ENCODE results near the gene IPCEF1.
A peak's percentile ranks its signal among the peaks of the same experiment; 100 is the strongest.
"Not testable (repeated sequence)": the region's sequence is repeated elsewhere in the genome, so short reads cannot be mapped to it uniquely, and the experiment has no call there.

The IPCEF1 gene

GRCh38 chr6:154370545-154370944 lies 13.9 kb upstream of the IPCEF1 start:
- DNase-seq, result no peak

- DNase-seq, result no peak
These were observed 11.5 kb upstream of the IPCEF1 start for GRCh38 chr6:154367839-154368695.

- DNase-seq, result no peak
These were observed 10.7 kb upstream of the IPCEF1 start for GRCh38 chr6:154367336-154367735.

GRCh38 chr6:154363821-154364220 lies 7.2 kb upstream of the IPCEF1 start:
- no peak for DNase-seq

GRCh38 chr6:154361476-154361875 lies 4.9 kb upstream of the IPCEF1 start:
- DNase-seq, result no peak

DNA sequence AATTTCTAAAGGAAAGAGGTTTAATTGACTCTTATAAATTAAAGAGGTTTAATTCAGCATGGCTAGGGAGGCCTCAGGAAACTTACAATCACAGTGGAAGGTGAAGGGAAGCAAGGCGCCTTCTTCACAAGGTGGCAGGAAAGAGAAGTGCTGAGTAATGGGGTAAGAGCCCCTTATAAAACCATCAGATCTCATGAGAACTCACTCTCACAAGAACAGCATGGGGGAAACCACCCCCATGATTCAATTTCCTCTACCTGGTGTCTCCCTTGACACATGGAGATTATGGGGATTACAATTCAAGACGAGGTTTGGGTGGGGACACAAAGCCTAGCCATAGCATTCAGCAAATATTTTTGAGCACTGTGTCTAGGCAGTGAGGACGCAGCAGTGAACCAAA lies 3.9 kb upstream of the IPCEF1 start:
- no peak for DNase-seq

- DNase-seq, result no peak
These were observed 3.1 kb upstream of the IPCEF1 start for GRCh38 chr6:154359679-154360078.

GRCh38 chr6:154359161-154359574 lies 2.6 kb upstream of the IPCEF1 start:
- DNase-seq, result no peak

- no peak for DNase-seq
These were observed 1.5 kb upstream of the IPCEF1 start for GRCh38 chr6:154358019-154358545.

GRCh38 chr6:154356113-154356512 lies 490 bp downstream of the IPCEF1 start:
- DNase-seq, result no peak

DNA sequence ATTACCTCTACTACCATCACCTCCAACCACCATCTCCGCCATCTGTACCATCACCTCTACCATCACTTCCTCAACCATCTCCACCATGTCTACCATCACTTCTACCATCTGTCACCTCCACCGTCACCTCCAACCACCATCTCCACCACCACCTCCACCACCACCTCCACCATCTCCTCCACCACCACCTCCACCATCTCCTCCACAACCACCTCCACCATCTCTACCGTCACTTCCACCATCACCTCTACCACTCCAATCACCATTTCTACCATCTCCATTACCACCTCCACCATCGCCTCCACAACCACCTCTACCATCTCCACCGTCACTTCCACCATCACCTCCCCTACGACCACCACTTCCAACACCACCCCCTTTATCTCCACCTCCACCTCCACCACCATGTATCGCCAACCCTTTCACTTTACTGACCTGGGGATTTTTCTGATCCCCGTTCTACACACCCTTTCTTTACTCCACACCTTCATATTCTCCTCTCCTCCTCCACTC lies 2.3 kb downstream of the IPCEF1 start:
- DNase-seq, result no peak

DNA sequence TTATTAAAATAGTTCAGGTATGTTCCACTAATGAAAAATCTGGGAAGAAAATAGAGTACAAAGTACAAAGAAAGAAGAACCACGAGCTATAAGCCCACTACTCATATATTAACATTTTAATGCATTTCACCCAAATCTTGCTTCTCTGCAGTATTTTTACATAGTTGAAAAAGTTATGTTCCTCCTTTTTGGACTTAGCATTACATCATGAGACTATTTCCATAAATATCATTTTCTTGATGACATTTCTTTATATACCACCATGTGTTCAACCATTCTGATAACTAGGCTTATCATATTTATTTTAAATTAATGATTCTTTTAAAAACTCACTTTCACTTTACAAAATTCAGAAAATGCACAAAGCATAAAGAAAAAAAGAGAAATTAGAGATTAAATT lies 3.0 kb downstream of the IPCEF1 start:
- DNase-seq, result no peak

DNA sequence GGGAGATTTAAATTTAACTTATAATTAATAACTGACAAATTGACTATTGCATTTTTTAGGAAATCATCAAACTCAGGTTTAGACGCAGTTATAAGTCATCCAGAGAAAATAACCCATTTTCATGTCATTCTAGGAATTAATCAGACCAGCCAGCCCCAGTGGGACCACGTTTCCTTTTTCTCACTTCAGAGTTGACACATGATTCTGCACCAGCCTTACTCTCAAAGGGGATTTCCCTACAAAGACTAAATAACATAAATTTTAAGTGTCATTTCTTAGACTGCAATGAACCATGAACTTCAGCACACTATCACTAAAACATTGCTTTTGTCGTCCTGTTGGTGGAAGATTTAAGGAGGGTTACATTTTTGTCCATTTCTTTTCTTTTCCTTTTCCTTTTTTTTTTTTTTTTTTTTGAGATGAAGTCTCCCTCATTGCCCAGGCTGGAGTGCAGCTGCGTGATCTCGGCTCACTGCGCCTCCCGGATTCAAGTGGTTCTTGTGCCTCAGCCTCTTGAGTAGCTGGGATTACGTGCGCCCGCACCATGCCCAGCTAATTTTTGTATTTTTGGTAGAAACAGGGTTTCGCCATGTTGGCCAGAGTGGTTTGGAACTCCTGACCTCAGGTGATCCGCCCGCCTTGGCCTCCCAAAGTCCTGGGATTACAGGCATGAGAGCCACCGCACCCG lies 3.6 kb downstream of the IPCEF1 start:
- peak; percentile 70 for DNase-seq

DNA sequence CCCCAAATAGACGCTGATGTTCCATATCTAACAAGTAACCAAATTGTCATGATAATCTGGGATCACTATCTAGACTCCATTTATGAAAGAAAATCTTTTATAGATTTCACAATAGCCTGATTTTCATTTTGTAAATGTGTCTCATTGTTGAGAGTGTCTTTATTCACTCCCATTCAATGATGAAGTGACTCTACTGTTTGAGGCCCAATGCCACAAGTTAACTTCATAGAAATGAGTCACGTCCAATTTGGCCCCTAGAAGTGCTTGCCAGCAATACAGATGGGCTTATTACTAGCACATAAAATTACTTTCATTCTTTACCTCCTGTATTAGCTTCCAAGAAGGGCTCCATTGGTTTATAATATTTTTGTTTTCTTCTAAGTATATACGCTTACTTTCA lies 6.3 kb downstream of the IPCEF1 start:
- DNase-seq, result no peak

GRCh38 chr6:154347981-154348380 lies 8.6 kb downstream of the IPCEF1 start:
- DNase-seq, result no peak

DNA sequence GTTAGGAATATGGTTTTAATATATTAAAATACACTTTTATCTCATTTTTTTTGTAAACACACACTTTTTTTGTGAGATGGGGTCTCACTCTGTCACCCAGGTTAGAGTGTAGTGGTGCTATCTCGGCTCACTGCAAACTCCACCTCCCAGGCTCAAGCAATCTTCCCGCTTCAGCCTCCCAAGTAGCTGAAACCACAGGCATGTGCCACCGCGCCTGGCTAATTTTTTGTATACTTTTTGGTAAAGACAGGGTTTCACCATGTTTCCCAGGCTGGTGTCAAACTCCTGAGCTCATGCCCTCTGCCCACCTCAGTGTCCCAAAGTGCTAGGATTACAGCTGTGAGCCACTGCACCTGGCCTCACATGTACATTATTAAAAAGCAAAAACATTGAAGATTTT lies 10.8 kb downstream of the IPCEF1 start:
- no peak for DNase-seq

DNA sequence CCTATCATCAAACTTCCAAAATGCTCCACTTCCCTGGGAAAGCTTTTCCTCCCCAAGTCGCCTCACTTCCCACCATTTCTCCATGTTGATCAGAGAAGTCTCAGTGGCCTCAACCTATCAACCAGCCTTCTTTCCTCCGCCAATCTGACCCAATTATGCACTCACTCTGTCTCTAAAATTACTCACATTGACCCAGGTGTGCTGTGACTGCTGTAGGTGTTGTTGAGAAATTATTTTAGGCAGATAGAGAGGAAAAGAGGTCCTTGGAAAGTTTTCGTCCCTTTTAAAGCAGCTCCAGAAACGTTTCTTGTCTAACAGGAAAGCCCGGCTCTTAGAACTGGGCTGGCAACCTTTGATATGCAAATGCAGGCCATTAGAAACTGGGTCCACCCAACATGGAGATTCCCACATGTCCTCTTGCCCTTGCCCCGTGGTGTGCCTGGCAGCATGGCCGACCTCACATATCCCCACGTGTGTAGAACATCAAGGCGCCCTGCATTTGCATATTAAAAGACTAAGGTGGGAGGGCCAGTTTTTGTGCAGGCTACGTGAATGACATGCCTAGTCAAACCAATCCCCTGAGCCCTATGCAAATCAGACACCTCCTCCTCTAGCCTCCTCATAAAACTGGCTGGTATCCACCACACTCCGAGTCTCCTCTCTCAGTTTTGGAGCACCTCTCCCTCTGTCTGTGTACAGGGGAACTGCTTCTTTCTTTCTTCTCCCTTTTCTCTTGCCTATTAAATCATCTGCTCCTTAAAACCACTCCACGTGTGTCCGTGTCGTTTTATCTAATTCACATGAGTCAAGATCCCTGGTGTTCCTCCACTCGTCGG lies 12.9 kb downstream of the IPCEF1 start:
- DNase-seq, result no peak

DNA sequence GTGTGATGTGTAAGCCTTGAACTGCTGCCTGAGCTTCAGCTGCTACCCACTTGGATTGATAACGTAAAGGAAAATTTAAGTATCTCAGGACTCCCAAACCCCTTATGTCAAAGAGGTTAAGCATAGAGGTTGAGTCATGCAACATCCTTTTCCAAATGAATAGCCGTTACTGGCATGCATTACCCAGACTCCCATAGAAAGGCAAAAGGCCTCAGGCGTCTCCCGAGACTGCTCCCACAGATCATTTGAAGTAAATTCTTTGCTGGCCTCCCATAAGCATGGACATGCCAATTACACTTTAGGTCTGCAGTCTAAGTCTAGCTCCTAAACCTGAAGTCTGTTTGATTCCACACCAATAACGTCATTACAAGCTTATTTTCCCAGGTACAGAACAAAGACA lies 14.7 kb downstream of the IPCEF1 start:
- DNase-seq, result no peak

- no peak for DNase-seq
These were observed 15.3 kb downstream of the IPCEF1 start for GRCh38 chr6:154341336-154341735.

DNA sequence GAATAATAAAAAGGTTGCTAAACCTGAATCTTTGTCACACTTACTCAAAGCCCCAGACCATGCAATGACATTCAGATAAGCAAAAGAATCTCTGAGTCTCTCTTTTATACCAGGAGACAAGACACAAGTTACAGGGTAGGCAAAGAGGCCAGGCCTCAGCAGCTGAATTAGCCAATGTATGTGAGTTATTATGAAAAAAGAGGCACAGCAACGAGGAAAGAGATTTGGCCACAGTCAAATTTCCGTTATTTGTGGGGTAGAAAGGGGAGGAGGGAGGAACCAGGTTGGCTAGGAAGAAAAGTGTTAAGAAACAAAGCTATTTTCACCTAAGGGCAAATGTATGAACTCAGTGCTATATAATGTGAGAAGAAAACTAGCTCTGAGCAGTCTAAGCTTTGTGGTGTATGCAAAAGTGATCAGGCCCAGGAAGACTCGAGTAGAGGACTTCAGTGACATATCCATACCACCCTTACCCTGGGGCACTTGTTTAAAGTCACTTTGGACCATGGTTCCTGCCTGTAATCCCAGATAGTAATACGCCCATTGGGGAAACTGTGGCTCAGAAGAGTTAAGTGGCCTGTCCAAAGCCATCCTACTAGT lies 19.1 kb downstream of the IPCEF1 start:
- DNase-seq, result no peak

- not testable (repeated sequence) for DNase-seq
These were observed 22.5 kb downstream of the IPCEF1 start for GRCh38 chr6:154334147-154334546.

DNA sequence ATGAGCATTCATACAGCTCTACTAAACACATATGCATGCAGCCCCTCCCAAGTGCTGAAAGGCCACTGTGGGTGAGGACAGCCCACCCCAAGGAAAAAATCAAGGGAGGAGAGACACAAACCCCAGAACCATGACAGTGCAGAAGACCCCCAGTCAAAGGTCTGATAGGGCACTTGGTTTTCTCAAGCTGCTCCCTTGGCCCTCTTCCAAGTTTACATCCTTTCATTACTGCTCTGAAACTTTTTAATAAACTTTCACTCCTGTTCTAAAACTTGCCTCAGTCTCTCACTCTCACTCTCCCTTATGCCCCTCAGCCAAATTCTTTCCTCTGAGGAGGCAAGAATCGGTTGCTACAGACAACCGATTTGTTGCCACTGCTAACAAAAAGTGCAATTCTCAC lies 24.9 kb downstream of the IPCEF1 start:
- no peak for DNase-seq
